Fibroblast of the conjunctiva (primary cell): ENCODE results near the gene TAS1R2.
"Not testable (repeated sequence)": the region's sequence is repeated elsewhere in the genome, so short reads cannot be mapped to it uniquely, and the experiment has no call there.

Experiments
- DNase-seq: peaks from one replicate; pipeline ENCODE4 v3.0.0-alpha.2; 2010; ENCODE audit warnings: low read depth

The TAS1R2 gene

DNA sequence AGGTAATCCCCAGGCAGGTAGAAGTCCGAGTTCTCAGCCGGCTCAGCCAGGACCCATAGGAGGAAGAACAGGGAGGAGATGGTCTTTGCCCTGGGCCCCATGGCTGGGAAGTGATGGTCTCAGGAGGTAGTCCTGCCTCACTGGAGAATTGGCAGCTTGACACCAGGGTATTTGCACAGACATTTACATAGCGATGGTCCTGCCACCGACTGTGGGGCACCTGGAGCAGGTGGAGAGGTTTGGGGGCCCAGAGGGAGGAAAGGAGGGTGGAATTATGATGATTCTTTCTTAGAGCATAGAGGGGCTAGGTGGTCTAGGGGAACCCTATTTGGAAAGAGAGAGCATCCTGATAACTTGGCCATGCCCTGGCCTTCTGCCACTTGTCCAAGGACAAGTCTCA is at the start of gene TAS1R2:
Gene TAS1R2 (minus strand): TSS at position 101 of the 400 bp plus-strand sequence. CDS start 0 bp downstream, at position 101.
- no peak for DNase-seq

DNA sequence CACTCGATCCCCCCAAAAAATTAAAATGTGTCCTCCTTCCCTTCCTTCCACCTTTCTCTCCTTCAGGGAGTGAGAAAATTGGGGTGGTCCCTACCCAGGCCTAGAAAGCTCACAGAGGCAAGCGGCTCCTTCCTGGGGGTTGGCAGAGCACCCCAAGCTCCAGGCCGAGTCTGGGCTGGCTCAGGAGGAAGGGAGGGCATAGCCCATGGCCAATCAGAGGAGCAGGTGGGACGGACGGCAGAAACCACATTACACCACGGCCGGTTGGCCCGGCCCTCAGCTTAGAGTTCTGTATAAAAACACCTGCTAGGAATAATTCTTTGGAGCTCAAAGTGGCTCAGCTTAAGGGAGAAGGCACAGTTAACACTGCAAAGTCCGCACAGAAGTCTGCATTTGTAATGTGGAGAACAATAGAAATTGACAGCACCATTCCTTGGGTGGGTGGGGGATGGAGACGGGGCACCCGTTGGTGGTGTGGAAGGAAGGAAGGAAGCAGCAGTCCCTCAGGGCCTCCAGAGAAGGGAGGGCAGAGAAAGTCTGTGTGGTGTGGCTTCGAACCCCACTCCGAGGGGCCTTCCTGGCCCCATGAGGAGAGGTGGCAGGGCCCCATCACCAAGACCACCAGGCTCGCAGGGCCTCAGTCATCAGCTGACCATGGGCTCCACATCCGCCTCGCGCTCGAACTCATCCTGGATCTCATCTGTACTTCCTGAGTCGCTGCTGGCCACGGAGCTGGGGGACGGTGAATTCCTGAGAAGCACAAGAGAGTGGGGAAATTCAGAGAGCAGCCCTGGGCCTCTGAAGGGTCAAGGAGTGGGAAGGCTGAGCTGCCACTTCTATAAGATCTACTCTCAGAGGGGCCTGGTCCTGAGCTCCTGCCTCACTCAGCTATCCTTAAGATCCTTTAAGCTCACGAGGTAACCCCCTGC is 48.7 kb upstream of the TAS1R2 start:
- DNase-seq = no peak

DNA sequence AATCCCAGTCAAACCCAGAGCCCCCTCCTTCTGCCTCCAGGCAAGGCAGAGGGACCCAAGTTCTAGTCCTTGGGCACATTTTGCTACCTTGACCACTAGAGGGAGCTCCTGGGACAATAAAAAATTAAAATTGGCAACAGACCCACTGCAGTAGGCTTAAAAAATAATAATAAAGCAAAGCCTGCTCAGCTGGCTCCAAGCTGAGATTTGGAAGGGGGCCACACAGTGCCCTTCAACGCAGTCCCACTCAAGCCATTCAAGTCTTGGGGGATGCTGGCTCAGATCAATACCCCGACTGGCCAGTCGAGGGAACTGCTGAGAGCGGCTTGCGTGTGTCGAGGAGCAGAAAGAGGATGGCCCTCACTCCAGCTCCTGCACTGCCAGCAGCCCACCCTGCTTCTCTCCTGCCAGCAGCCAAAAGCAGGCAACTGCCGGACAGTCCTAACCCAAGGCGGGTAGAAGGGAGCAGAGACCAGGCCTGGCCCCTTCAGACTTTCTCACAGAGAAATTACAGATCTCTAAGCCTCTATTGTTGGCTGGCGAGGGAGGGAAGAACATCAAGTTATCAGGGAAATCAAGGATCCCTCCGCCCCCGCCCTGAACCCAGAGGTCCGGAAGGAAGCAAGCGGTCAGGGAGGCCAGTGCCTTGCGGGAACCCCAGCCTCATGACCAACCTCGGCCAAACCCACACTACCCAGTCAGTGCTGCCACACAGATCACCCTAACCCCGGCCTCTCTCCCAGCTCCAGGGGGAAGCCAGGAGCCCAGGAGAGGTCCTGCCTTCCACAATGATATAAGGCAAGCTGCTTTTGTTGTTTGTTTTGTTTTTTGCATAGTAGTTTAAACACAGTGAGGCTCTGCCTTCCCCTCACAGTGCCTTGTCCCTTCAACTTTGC is 47.8 kb upstream of the TAS1R2 start:
- DNase-seq = peak; percentile 43

DNA sequence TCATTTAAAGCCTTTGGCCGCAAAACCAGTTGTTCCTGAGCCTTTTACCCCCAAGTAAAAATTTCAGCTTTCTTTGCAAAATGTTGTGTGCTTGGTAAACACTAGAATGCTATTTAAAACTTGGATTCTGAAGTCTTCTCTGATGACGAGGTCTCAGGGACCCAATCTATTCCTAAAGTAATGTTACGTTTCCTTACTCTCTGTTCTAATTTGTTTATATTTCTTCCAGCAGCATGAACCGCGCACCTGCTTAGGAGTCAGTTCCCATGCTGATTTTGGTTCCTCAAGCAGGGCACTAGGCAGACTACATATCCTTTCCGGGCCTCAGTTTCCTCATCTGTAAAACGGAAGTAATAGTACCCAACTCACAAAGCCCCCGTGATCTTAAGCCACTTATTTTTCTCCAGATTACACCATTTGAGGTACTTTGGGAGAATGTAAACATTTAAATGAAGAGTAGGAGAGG is 43.9 kb upstream of the TAS1R2 start:
- no peak for DNase-seq

DNA sequence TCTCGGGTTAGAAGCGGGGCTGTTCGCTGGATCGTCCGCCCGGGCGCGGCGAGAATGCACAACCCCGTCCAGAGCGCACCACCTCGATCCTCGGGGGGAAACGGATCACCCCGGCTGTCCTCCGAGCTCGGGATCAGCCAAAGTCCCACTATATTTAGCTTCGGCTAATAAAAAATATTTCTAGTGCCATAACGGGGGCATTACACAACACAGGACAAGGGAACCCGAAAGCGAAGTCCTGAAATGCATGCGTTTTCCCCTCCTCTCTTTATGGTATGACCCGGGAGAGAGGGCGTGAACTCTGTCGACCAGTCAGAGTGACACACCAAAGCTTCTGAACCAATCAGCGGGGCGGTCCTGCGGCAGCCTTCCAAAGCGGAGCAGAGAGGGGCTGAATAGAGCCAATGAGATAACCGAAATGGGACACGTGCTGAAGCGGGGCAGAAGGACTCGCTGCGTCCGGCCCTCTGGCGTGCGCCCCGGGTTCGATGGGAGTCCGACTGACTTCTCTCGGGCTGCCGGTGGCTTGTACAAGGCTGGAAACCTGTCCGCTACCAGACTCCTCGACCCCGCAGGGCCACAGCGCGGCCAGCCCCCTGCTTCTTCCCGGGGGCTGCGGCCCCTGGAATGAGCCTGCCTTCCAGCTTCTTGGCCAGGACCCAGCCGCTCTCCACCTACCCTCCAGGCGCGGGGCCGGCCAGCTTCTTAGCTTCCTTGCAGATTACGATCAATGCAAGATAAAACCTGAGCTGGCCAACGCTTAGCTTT is 43.2 kb upstream of the TAS1R2 start, which contains the start of gene ALDH4A1:
Gene ALDH4A1 (minus strand): TSS at position 33 of the 768 bp plus-strand sequence. CDS start 32 bp downstream, at position 1.
- peak; percentile 96 for DNase-seq

DNA sequence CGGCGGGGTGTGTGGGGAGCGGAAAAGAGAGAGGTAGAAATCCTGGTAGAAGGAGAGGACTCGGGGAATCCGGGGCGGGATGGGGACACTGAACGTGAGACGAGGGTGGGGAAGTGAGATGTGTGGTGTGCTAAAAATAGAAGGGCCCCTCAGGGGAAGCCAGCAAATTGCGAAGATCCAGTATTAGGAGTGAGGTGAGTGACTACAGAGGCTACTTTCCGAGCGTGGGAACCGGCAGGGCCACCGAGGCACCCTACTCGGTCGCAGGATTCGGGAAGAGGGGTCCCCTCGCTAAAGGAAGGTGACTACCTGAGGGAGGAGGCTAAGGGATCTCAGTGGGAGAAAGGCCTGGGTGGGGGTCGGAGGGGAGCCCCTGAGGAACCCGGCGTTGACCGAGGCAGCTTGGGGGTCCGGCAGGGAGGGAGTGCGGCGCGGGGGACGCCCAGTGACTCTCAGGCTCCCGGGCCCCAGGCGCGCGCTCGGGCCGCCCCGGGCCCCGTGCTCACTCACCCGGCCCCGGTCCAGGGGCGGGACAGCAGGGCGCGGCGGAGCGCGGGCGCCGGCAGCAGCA is 42.6 kb upstream of the TAS1R2 start:
- no peak for DNase-seq

DNA sequence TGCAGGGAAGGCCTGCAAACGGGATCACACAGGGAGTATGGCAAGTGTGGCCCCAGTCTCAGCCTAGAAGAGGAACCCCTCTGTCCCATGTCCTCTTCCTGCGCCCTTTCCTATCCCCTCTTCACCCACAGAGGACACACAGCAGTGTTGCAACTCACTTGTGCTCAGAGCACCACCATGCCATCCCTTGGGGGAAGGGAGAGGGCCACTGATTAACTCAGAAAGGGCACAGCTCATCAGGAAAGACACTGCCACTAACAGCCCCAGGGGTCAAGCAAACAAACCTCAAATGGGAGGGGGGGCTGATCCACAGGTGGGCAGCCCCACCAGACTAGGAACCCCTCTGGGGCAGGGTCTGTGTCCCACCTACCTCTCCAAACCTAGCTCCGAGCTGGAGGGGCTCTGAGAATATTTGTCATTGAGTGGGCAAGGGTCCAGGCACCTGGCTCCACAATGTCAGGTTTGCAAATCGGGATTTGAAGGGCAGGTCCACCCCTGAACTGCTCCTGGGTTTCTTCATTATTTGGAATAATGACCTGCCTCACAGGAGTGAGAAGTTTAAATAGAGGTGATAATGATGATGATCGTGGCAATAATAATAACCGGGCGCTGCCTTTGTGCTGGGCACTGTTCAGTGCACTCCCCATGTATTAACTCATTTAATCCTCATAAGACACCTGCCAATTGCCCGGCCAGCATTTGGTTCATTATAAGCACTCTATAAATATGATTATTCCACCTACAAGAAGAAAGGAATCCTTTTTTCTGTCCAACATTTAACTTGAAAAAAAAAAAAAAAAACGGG is 41.9 kb upstream of the TAS1R2 start:
- DNase-seq = no peak

DNA sequence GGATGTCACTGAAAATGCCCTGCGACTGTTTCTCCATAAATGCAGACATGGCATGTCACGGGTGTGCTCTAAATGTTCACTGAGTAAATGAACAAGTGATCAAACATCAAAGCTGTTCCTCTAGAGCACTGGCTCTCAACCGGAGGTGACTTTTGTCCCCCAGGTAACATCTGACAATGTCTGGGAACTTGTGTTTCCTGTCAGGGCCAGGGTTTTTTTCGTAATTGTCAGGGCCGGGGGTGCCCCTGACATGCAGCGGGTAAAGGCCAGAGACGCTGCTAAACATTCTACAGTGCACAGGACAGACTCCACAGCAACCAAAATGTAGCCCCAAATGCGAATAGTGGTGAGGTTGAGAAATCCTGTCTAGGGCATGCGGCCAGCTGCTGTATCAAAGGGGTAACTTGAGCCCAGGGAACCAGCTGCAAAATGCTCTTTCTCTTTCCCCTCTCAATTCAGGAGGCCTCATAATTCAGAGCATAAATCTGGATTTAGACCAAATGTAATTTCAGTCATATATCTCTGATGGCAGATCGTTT is 40.9 kb upstream of the TAS1R2 start:
- no peak for DNase-seq

DNA sequence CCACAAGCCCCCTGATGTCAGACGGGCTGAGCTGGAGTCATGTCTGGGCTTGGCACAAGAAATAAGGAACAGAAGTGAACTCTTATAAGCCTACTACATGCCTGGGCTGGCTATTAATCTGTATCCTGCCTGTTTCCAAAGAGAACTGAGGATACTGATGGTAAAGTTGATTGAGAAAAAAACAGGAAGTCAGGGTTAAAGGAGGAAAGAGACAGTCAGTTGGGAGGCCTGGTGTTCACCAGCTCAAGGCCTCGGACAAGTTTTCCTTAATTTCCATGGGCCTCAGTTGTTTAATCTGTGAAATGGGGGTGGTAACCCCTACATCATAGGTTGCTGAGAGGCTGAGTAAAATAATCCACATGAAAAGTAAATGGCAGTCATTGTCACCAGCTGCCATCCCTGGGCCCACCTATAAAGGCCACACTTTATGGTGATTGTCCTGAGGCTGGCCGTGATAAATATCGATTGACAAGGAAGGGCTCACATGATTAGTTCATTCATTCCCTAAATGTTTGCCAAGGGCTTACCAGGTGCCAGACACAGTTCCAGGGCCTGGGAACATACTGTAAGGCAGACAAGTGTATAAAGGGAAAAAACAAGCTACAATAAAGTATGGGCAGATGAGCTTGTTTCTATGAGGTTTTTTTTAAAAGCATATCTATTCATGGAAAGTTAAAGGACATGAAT is 40.0 kb upstream of the TAS1R2 start:
- DNase-seq = no peak

DNA sequence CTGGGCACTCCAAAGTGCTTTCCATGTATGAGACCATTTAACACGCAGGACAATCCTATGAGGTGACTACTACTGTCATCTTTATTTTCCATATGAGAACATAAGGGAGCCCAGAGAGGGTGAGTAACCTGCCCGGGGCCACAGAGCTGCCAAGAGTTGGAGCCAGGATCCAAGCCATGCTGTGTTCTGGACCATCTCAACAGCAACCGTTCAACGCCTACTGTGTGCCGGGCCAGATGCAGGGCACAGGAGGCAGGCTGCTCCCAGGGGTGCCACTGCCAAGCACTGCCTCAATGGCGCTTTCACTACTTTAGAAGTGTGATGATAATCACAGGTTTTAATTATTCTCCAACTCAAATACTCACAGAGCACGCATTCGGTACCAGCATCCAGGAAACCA is 39.1 kb upstream of the TAS1R2 start:
- no peak for DNase-seq

DNA sequence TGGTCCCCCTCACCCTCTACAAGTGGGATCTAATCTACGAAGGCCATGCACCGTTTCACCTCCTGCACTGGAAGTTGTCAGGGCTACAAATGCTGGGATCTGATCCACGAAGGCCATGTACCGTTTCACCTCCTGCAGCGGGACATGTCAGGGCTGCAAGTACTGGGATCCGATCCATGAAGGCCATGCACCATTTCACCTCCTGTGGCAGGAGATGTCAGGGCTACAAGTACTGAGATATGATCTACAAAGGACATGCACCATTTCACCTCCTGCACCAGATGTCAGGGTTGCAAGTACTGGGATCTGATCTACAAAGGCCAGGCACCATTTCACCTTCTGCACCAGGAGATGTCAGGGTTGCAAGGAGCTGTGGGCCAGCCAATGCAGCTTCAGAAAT is 35.9 kb upstream of the TAS1R2 start:
- DNase-seq = no peak

DNA sequence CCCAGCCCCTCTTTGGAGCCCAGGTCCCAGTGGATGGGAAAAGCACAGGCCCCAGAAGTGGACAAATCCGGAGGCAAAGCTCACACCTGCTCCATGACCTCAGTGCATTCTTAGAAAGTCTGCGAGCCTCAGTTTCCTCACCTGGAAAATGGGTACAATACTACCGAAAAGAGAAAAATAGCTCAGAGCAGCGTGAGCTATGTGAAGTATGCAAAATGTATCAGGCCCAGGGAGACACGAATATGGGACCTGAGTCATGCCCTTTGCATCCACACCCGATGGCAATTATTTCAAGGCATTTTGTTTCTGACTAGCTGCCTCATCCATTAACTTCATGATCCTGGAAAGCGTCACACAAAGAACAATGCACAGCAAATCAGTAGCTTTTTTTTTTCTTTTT is 33.7 kb upstream of the TAS1R2 start:
- no peak for DNase-seq

DNA sequence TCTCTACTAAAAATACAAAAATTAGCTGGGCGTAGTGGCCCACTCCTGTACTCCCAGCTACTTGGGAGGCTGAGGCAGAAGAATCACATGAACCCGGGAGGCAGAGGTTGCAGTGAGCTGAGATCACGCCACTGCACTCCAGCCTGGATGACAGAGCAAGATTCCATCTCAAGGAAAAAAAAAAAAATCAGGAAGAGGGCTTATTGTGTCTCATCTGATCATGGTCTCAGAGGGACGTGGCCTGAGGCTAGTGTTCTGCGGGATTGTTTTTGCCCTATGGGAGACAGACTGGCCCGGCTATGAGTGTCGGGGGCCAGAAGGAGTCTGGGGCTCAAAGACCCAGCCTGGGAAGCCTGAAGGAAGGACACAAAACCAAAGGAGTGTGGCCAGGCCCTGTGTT is 32.4 kb upstream of the TAS1R2 start:
- DNase-seq = not testable (repeated sequence)

DNA sequence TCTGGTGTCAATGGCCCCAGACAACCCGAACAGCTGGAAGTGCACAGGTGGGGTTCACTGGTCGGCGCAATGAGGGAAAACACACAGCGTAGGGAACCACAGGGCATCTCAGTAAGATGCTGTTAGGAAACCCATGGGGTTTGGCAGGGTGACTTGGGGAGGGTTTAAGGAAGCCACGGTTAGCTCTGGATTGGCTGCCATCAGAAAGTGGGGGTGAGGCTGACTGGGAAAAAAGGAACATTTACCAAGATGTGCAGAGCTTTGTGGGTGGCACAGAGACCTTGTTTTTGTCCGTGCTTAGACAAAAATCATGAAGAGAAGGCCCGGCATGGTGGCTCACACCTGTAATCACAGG is 31.9 kb upstream of the TAS1R2 start:
- no peak for DNase-seq

DNA sequence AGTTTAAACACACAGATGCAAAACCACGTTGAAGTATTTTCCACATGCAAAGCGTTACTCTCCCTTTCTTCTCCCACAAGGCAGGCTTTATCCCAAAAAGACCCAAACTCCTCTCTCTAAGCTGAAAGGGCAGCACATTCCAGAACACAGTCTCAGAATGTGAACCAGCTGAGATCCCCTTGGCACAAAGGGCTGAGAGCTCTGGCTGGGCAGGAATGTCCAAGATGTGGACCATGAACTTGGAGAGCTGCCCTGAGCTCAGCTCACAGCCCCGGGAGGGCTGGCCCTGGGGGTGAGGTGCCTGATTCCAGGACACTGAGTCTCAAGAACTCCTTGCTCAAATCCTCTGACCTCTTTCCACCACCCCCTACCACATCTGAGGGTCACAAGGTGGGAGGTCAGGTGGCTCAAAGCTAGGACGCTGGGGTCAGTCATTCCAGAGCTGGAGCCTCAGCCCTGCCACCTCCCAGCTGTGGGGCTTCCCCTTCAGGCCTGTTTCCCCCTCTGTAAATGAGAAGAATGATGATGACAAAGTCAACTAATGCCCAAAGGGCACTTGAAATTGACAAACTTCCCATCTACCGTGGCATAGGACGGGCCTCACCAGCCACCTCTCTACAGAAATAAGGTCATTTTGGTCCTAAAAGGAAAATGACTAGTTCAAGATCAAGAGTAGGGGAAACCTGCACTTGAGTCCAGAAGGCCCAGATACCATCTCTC is 31.4 kb upstream of the TAS1R2 start:
- DNase-seq = no peak

DNA sequence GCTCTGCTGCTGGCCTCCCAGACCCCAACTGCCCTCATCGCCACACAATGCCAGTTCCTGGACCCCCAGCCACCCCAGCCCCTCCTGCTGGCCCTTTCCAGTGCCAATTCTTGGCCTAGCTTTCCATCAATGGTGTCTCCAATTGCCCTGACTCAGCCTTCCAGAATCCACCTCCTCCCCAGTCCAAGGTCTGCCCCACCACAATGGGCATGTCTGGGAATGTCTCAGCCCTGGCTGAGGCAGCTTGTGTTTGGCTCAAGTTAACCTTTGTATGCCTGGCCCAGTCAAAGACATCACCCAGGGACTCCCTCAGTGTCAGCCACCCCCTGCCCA is 26.5 kb upstream of the TAS1R2 start:
- no peak for DNase-seq

DNA sequence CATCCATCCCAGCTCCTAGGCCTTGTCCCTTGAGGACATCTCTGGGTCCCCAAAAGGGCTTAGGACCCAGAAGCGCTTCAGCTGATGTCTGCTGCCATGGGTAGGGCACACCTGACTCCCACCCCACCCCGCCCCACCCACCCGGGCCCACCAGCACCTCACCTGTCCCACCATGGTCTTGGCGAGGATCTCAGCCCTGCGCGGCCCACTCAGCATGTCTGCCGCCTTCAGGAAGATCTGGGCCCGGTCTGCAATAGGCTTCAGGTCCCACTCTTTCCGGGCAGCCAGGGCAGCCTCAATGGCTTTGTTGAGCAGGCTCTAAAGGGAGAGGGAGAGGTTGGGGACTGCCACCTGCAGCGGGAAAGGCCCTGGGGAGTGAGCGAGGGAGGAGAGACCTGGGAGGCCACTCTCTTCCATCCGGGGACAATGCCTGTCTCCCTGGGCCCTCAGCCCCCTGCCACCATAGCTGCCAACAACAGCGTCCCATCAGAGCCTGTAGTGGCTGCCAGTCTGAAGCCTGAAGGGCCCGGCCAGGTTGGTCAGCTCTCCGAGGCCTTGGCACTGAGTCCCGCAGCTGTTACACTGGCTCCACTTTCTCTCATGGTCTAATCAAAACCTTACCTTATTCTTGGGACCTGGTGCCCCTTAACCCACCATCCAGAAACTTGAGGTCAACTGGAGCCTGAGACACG is 26.0 kb upstream of the TAS1R2 start:
- DNase-seq = no peak

DNA sequence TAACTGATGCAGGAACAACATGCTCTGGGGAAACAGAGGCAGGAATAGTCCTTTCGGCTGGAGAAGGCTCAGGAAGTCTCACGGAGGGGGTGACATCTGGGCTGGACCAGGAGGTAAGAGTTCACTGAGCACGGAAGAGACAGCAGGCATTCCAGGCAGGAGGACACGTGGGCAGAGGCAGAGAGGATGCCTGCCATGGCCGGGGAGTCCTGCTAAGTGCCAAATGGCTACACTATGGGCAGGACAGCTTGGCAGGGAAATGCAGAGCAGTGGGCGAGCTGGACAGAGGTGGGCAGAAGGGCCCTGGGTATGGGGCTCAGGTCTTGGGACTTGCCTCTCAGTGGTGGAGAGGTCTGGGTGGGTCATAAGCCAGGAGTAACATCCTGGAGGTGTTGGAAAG is 25.3 kb upstream of the TAS1R2 start:
- DNase-seq = no peak

DNA sequence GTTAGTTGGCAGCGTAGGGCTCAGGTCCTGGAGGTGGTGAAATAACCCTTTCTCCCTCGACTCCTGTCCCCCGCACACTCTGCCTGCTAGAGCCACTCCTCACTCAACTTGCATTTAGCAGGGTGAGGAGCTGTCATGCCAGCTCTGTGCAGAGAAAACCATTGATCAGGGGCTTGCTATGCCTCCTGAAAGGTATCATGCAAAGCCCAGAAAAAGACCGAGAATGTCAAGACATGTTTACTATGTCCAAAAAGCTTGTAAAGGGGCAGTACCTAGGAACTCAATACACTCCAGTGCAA is 24.9 kb upstream of the TAS1R2 start:
- no peak for DNase-seq
